ENCODE data around the gene ENAH.
A peak's percentile ranks its signal among the peaks of the same experiment; 100 is the strongest.

ENAH gene

DNA sequence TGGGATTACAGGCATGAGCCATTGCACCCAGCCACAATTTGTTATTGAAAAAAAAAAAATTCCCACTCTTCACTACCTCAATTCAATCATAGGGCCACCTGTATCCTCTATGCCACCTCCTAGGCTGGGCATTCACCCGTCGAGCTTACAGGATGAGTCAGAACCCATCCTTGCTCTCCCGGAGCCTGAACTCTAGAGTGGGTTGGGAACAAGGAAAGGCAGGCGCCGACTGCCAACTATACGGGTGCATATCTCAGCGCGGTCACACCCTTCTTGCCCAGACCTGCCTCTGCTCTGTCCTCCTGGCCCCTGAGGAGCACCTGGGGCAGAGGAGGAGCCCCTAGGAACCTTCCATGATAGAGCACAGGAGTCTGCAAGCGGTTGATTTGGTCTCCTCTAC is 203.7 kb downstream of the ENAH start:
- peak; percentile 45 for DNase-seq

DNA sequence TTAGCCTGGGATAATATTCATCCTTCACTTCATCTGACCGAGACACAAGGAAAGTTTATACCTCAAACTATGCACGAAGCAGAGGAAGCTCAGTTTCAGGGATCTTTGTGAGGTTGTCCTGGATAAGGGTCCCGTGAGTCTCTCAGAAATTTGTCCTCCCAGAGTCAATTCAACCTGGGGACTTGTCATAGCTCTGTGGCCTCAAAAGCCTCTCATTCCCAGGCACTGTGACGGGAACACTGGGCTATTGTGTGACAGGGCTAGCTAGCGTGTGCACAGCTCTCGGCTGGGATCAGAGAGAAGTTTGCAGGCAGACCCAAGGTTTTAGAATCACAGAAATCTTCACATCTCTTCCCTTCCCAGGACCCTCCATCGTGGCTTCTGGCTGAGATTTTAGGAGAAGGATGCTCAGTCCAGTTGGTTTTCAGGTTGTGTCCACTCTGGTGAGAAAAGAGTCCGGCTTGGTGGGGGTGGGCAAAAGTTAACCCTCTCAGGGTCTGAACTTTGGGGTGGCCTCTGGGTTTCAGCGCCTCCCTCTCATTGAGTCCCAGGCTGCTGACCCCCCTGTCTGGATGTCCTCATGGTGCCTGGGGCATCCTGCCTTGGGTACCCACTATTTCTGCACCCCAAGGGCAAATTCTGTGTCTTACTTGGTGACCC is 204.6 kb downstream of the ENAH start:
- DNase-seq = no peak

DNA sequence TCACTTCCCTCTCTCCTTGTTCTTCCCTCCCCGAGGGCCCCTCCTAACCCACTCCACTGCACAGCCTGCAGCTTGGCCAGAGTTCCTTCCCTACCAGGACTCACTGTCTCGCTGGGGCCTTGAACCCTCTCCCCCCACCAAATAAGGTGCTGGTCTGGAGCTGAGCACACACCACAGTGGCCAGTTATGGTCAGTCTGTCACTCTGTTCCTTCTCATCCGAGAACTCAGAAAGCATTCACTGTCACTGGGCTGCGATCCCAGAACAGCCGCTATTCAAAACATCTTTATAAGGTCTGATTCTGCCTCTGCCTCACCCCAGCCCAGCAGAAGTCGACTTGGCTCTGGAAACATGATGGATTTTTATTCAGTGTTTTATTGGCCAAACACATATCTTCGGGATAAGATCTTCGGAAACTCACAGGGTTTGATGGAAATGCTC is 205.3 kb downstream of the ENAH start:
- DNase-seq = no peak

DNA sequence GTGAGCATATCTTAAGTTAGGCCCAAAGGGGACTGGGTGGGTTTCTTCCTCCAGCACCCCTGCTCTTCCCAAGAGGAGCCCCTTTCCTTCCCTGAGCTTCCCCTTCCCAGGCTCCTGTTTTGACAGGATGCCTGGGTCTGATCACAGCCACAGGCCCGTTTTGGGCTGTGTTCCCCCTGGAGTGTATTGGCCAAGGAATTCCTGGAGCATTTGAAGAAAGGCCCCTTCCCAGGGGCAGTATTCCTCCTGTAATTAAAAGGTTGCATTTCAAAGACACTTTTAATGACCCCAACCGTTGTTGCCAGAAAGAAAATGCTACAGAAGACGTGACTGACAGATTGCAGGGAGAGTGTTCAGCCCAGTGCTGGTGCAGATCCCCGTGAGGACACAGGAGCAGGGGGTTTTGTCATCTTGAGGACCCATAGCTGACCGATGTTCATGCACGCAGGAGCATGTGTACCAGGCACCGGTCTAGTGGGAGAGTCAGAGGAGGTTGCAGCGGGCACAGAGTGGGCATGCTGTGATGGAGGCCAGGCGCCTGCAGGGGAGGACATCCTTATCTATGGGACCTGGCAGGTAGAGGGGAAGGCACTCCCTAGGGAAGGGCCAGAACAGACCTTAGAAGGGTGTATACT is 205.8 kb downstream of the ENAH start:
- DNase-seq = no peak

DNA sequence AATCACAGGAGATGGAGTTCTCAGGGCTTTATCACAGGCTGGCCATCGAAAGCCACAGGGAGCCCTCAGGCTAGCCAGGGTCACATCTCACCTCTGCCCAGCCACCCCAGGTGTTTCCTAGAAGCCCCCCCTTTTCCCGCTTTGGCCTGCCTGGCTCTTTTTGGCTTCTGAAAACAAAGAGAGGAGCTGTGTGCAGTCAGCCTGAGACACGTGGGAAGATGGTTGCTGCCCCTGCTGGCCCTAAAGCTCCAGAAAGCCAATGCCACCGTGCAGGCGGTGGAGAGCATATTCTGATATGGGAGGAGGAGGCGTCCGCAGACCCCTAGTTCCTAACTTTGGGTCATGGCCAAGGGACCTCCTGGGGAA is 206.3 kb downstream of the ENAH start:
- DNase-seq = no peak

DNA sequence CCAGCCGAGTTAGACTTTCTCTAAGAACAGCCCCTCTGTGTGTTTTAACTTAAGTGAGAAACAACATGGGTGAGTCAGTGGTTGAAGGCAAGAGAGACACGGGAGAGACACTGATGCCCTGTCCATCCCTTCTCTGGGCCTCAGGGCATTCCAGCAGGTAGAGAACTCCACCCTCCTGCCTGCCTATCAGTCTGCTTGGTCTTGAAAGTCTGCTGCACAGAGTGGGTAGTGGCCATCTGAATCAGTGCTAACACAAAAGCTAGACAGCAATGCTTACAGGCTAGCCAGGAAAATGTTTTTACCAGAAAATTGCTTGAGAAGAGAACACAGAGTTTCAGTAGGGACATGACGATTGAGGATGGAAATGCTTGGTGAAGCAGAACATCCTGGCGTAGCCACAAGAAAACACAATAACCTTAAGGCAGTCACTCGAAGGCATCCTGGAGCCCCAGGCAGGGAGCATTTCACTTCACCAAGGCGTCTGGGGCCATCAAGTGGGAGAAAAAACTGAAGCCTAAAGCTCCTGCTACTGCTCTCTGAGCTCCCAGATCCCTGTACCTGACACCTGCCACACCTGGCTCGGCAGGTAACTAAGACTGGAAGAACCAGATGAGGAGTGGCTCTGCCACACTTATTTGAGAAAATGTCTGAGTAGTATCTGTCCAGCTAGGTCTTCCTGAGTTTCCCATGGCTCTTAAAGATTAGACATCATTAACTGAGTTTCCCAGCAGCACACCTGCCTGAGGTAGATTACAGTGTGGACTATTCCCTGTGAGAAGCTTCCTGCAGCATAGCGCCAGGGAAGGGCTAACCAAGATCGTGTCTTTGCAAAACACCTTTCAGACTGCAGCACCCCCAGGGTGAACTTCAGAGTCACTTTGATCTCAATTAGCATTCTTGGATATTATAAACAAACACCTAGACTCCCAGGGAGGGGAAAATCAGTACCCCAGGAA is 207.0 kb downstream of the ENAH start:
- no peak for DNase-seq

DNA sequence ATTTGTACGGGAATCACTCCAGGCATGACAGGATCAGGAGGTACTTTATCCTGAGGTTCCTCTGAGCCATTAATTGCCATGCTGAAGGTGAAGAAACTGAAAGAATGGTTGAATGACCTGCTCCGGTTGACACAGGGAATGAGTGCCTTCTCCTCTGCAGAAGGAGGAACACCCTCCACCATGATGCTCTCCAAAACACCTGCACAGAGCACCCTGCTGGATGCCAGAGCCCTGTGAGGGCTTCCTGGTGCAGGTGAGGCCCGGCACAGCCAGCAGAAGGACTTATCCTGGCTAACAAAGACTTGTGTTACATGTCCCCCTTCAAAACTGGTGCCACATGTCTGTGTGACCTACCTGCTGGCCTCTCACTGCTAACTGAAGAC is 210.8 kb downstream of the ENAH start:
- DNase-seq = no peak

DNA sequence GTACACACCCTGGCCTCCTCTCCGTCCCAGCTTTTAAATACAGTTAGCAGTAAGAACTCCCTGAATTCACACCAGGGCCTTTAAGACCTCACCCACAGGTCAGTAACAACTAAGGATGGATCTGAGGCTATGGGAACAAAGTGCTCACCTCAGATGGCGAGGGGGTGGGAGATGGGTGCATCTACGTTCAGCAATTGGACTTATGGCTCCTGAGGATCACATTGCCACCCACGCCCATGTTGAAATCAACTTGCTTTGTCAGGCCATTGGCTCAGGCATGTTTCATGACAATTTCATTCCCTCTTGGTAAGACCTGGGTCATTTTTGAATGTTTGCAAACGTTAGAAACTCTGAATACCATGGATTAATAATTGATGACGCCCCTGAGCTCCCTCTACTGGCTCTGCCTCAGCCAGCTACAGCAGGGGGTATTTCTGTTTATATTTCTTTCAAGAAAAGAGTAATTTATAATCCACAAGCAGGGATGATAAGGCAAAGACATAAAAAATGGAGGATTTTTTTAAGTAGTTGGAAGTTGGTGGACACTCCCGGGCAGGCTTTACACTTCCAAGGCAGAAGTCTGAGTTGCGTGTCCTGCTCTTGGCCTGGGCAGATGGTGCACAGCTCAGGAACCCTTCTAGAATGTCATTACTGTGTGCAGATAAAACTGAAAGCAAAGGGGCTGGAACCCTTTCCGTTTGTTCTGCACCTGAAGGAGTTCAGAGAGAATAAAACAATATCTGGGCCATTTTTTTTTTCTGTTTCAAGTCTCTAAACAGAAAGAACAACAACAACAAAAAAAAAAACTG is 211.4 kb downstream of the ENAH start:
- DNase-seq = no peak

DNA sequence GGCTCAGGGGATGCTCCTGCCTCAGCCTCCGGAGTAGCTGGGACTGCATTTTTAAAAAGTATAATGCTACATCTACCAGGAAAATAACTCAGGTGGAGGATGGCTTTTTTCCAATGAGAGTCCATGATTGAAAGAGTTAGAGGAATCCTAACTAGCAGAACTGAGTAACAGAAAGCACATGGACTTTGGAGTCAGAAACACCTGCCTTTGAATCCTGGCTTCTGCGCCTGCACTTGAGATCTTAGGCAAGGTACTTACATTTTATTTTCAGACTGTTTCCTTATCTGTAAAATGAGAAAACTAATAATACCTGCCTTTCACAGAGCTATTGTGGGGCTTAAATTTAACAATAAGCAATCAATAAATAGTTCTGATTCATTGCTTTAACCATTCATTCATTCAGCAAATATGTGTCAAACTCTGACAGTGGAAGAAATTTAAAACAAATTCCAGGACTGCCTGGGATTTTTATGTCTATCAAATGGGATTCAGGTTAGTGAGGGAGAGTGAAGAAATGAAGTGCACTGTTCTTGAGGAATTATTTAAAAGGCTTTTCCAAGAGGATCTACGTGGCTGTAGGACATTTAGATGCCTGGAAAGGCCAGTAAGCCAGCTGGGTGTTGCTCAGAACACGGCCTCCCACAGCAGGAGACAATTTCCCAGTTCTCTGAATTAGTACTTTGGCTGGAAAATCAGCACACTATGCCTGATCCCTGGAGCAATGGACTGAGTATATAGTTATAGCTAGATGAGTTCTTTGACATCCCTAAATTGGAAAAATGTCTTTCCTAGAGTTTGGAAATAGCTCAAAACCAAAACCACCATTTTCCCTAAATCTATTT is 212.3 kb downstream of the ENAH start:
- DNase-seq = no peak

DNA sequence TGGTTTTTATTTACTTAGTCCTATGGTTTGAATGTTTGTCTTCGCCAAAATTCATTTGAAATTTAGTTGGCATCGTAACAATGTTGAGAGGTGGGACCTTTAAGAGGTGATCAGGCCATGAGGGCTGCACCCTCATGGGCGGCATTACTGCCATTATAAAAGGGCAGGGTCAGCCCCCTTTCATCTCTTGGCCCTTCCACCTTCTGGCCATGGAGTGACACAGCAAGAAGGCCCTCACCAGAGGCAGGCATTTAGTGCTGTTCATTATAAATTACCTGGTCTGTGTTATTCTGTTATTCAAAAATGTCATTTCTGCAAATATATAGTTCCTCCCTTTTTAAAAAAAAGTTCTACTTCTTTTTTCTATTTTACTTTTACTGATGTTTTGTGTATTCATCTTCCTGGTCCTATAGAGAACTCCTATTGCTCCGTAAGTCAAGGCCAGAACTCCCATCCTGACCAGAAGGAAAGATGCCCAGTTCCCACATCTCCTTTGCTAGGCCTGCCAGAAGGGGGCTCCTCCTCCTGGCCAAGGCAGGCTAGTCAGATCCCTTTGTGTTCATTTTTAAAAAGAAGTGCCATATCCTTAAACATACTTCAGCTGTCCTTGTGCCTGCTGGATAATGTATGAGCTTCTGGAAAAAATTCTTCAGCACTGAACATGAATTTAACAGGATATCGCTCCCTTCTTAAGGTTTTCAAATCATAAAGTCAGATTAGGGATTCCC is 215.0 kb downstream of the ENAH start:
- DNase-seq = no peak

Data from EL (cell line).